MM.1S (cell line): ENCODE data around the gene EPN2.
"Not testable (repeated sequence)": the region's sequence is repeated elsewhere in the genome, so short reads cannot be mapped to it uniquely, and the experiment has no call there.

Experiments
- DNase-seq: peaks from one replicate; pipeline ENCODE4 v3.0.0-alpha.2; 2015
- H2AFZ ChIP-seq: fragments of 300-600 bp; sonication (generic); 2 replicates; pipeline ENCODE4 v1.6.0; 2016; ENCODE audit warnings: antibody characterized with exemption, low read length
- H3F3A ChIP-seq: fragments of 300-600 bp; sonication (generic); 2 replicates; pipeline ENCODE4 v1.6.1; 2016; ENCODE audit warnings: mild to moderate bottlenecking, antibody characterized with exemption, low read length, moderate library complexity, mixed read lengths; ENCODE audit not compliant: insufficient read depth
- H3K27ac ChIP-seq: fragments of 300-600 bp; sonication (generic); 2 replicates; pipeline ENCODE4 v1.5.1; 2016; ENCODE audit warnings: mild to moderate bottlenecking, low read length
- H3K27me3 ChIP-seq: fragments of 300-600 bp; sonication (generic); replicated peaks from 2 replicates; pipeline ENCODE4 v1.6.0; 2016; ENCODE audit warnings: low read length; ENCODE audit not compliant: insufficient read depth
- H3K36me3 ChIP-seq: fragments of 300-600 bp; sonication (generic); replicated peaks from 2 replicates; pipeline ENCODE4 v1.6.1; 2016; ENCODE audit warnings: mild to moderate bottlenecking, low read length, mixed read lengths; ENCODE audit not compliant: insufficient read depth
- H3K4me1 ChIP-seq: fragments of 300-600 bp; sonication (generic); 2 replicates; pipeline ENCODE4 v1.6.1; 2016; ENCODE audit warnings: low read length, mixed read lengths
- H3K4me2 ChIP-seq: fragments of 300-600 bp; sonication (generic); 2 replicates; pipeline ENCODE4 v1.6.0; 2016; ENCODE audit warnings: low read depth, low read length
- H3K4me3 ChIP-seq: fragments of 300-600 bp; sonication (generic); 2 replicates; pipeline ENCODE4 v1.5.1; 2016; ENCODE audit warnings: low read length, mixed read lengths
- H3K79me2 ChIP-seq: fragments of 300-600 bp; sonication (generic); 2 replicates; pipeline ENCODE4 v1.6.1; 2016; ENCODE audit warnings: mixed run types, low read length, mixed read lengths
- H3K9ac ChIP-seq: fragments of 300-600 bp; sonication (generic); 2 replicates; pipeline ENCODE4 v1.6.1; 2016; ENCODE audit warnings: low read length, mixed read lengths
- H3K9me2 ChIP-seq: fragments of 300-600 bp; sonication (generic); replicated peaks from 2 replicates; pipeline ENCODE4 v1.6.1; 2016; ENCODE audit warnings: mild to moderate bottlenecking, low read length, mixed read lengths; ENCODE audit not compliant: insufficient read depth
- H3K9me3 ChIP-seq: fragments of 300-600 bp; sonication (generic); replicated peaks from 2 replicates; pipeline ENCODE4 v1.6.1; 2016; ENCODE audit warnings: mild to moderate bottlenecking, low read length, mixed read lengths; ENCODE audit not compliant: insufficient read depth
- H4K20me1 ChIP-seq: fragments of 300-600 bp; sonication (generic); 2 replicates; pipeline ENCODE4 v1.6.1; 2016; ENCODE audit warnings: mild to moderate bottlenecking, low read length, moderate library complexity, mixed read lengths; ENCODE audit not compliant: insufficient read depth

Gene EPN2

DNA sequence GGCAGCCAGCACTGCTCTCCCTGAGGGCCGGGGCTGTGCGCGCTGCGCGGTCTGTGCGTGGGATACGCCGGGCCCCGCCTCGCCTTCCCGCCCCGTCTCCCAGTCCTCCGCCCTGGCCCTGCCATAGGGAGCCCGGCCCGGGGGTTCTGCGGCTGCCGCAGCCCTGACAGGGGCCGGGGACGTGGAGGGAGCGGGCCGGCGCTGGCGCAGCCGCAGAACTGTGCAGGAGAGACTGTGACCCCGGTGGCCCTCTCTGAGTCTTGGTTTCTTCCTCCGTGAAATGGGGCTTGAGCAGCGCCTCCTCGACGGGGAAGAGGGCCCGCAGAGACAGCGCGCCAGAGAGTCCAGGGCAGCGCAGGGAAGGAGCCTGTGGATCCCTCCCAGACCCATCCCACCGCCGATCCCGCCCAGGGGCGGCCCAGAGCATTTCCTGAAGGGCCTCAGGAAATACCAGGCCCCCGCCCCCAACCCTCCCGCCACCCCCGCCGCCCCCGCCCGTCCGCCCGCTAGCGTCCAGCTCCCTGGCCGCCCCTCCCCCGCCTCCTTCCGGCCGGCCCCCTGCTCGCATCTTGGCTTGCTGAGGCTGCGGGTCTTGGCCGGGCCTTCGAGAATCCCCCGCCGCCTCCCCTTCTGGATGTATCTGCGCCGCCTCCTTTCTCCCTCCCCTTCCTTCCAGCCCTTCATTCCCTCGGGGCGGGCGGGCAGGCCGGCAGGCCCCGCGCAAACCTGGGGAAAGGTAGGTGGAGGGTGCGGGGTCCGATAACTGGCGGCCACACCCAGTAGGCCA lies 21.9 kb upstream of the EPN2 start:
- not testable (repeated sequence) for H3K9me2 ChIP-seq, H3K4me3 ChIP-seq, H2AFZ ChIP-seq, H3K36me3 ChIP-seq, DNase-seq, H3K4me1 ChIP-seq, H3K27me3 ChIP-seq, H3F3A ChIP-seq, H3K79me2 ChIP-seq, H4K20me1 ChIP-seq, H3K9ac ChIP-seq, H3K27ac ChIP-seq, H3K4me2 ChIP-seq, H3K9me3 ChIP-seq

GRCh38 chr17:19216148-19216926 lies 20.8 kb upstream of the EPN2 start:
- not testable (repeated sequence) for H3K36me3 ChIP-seq, H3F3A ChIP-seq, H3K79me2 ChIP-seq, H3K4me3 ChIP-seq, H3K4me2 ChIP-seq, H3K9me3 ChIP-seq, H4K20me1 ChIP-seq, H3K27me3 ChIP-seq, H3K9ac ChIP-seq, DNase-seq, H3K9me2 ChIP-seq, H2AFZ ChIP-seq, H3K4me1 ChIP-seq, H3K27ac ChIP-seq

- H3K9ac ChIP-seq, H3K27ac ChIP-seq, H3K4me3 ChIP-seq, DNase-seq, H3K36me3 ChIP-seq, H3K9me2 ChIP-seq, H3K79me2 ChIP-seq, H3F3A ChIP-seq, H3K27me3 ChIP-seq, H2AFZ ChIP-seq, H4K20me1 ChIP-seq, H3K4me2 ChIP-seq, H3K9me3 ChIP-seq, H3K4me1 ChIP-seq: not testable (repeated sequence)
Observed at GRCh38 chr17:19218914-19219313, 18.3 kb upstream of the EPN2 start.

GRCh38 chr17:19219384-19219783 lies 17.8 kb upstream of the EPN2 start:
- not testable (repeated sequence) for H3K27ac ChIP-seq, H2AFZ ChIP-seq, H3K4me3 ChIP-seq, H3K9me2 ChIP-seq, H3K36me3 ChIP-seq, DNase-seq, H3K4me1 ChIP-seq, H3F3A ChIP-seq, H3K27me3 ChIP-seq, H4K20me1 ChIP-seq, H3K4me2 ChIP-seq, H3K79me2 ChIP-seq, H3K9ac ChIP-seq, H3K9me3 ChIP-seq

- not testable (repeated sequence) for H3F3A ChIP-seq, H3K9me2 ChIP-seq, H3K9me3 ChIP-seq, H3K9ac ChIP-seq, H3K79me2 ChIP-seq, H3K4me3 ChIP-seq, H3K36me3 ChIP-seq, DNase-seq, H3K27ac ChIP-seq, H3K27me3 ChIP-seq, H2AFZ ChIP-seq, H3K4me1 ChIP-seq, H3K4me2 ChIP-seq, H4K20me1 ChIP-seq
Observed at GRCh38 chr17:19220195-19220594, 17.0 kb upstream of the EPN2 start.

DNA sequence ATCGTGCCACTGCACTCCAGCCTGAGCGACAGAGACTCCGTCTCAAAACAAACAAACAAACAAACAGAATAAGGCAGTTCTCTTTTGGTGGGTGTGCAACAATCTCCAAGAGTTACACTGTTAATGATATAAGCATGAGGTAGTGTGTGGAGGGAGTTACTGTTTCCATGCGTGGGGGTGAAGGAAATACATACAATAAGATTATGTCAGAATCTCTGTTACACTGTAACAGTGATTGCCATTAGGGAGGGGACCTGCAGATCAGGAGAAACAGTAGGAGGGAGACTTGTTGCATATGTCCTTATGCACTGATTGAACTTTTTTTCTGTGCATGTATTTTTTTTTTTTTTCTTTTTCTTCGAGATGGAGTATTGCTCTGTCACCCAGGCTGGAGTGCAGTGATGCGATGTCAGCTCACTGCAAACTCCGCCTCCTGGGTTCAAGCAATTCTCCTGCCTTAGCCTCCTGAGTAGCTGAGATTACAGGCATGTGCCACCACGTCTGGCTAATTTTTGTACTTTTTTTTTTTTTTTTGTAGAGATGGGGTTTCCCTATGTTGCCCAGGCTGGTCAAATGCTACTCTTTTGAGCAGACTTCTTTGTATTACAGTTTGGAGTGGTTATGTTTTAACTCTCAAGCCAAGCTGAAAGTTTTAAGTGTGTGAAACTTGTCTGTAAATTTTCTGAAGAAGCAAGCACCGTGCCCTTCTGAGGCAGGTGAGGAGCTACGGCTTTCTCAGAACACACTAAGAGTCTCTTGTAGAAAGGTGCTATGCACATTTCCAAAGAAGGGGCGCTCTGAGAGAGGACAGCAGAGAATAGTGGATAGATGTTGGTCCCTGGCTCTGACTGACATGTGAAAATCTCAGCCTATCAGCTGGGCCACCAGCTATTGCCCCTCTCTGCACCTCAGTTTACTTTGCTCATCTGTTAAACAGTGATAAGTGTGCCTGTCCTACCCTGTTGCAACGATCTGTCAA lies 10.3 kb upstream of the EPN2 start:
- H3K9me2 ChIP-seq, DNase-seq, H3F3A ChIP-seq, H4K20me1 ChIP-seq, H3K9me3 ChIP-seq, H3K27me3 ChIP-seq, H3K4me1 ChIP-seq, H2AFZ ChIP-seq, H3K27ac ChIP-seq, H3K4me3 ChIP-seq, H3K36me3 ChIP-seq, H3K79me2 ChIP-seq, H3K9ac ChIP-seq, H3K4me2 ChIP-seq: not testable (repeated sequence)

DNA sequence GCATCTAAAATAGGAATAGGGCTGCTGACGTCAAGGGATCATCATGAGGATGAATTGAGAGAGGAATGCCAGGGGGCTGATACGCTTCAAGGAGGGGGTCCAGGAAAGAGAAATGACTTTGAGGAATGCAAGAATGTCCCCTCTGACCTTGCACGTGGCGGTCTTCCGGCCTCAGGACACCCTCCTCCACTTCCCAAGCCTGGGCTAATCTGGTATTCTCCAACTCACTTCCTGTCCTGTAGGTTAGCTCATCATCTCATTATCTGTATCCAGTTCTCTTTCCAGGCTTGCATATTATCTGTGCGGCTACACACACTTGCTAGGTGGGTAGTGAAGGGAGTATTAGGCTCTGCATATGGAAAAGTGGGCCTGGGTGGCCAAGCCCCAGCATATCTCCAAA lies 2.5 kb upstream of the EPN2 start:
- H2AFZ ChIP-seq, DNase-seq, H3K9me2 ChIP-seq, H3K27ac ChIP-seq, H3K4me3 ChIP-seq, H3K9ac ChIP-seq, H3K27me3 ChIP-seq, H4K20me1 ChIP-seq, H3F3A ChIP-seq, H3K4me1 ChIP-seq, H3K4me2 ChIP-seq, H3K36me3 ChIP-seq, H3K9me3 ChIP-seq: not testable (repeated sequence)
- peaks cover 16% of the 10 kb centered on the region for H3K79me2 ChIP-seq
